Measurements from ENCODE around the gene PRB3.

Gene PRB3

GRCh38 chr12:11269607-11270006, at the start of gene PRB3:
Gene PRB3, minus strand, starts transcription at chr12:11269707. Its CDS starts 38 bp downstream, at chr12:11269669.
- H3K4me1 ChIP-seq (ENCODE audit: insufficient read depth, low read length), result no peaks in the 10 kb centered on the region
- H3K79me2 ChIP-seq (ENCODE audit: insufficient read depth, low read length), result no peaks in the 10 kb centered on the region
- TF ChIP-seq CTCF (IDR thresholded peaks at IDR 0.05; ENCODE audit: borderline replicate concordance, extremely low read depth, low read length, poor library complexity, severe bottlenecking) (no peak), EZH2 (IDR thresholded peaks at IDR 0.05; ENCODE audit: borderline replicate concordance, low read depth, low read length, severe bottlenecking) (no peak)
- no peaks in the 10 kb centered on the region for H3K27me3 ChIP-seq (ENCODE audit: insufficient read depth, low read length, poor library complexity)
- H3K4me3 ChIP-seq (ENCODE audit: low read depth in 1 of 2, low read length in 2 of 2), result no peak within 1 kb of the TSS
- H3K27ac ChIP-seq (ENCODE audit: low read length), result no peak within 1 kb of the TSS
- no peaks in the 10 kb centered on the region for H3K36me3 ChIP-seq (ENCODE audit: insufficient read depth, low read length)
- DNase-seq, result no peak
- H3K9me3 ChIP-seq (ENCODE audit: insufficient read depth, low read length, severe bottlenecking), result no peaks in the 10 kb centered on the region
- H4K20me1 ChIP-seq (ENCODE audit: insufficient read depth, low read length), result no peaks in the 10 kb centered on the region
- ATAC-seq (ENCODE audit: insufficient read depth, low read depth), result no peak
- no peak within 1 kb of the TSS for H3K4me2 ChIP-seq (ENCODE audit: insufficient read depth, low read length)
- no peak within 1 kb of the TSS for H2AFZ ChIP-seq (ENCODE audit: low read depth, low read length)
- H3K9ac ChIP-seq (ENCODE audit: low read depth, low read length), result no peak within 1 kb of the TSS

GRCh38 chr12:11310336-11310735, 40.8 kb upstream of the PRB3 start, which contains the start of gene PRB4:
Gene PRB4, minus strand, starts transcription at chr12:11310436. Its CDS starts 38 bp downstream, at chr12:11310398.
- TF ChIP-seq EZH2 (IDR thresholded peaks at IDR 0.05; ENCODE audit: borderline replicate concordance, low read depth, low read length, severe bottlenecking) (no peak), CTCF (IDR thresholded peaks at IDR 0.05; ENCODE audit: borderline replicate concordance, extremely low read depth, low read length, poor library complexity, severe bottlenecking) (no peak)
- no peak within 1 kb of the TSS for H3K4me2 ChIP-seq (ENCODE audit: insufficient read depth, low read length)
- H3K4me1 ChIP-seq (ENCODE audit: insufficient read depth, low read length), result no peaks in the 10 kb centered on the region
- no peaks in the 10 kb centered on the region for H3K79me2 ChIP-seq (ENCODE audit: insufficient read depth, low read length)
- ATAC-seq (ENCODE audit: insufficient read depth, low read depth) (no peak), DNase-seq (no peak)
- no peaks in the 10 kb centered on the region for H3K9me3 ChIP-seq (ENCODE audit: insufficient read depth, low read length, severe bottlenecking)
- H3K27ac ChIP-seq (ENCODE audit: low read length), result no peak within 1 kb of the TSS
- H2AFZ ChIP-seq (ENCODE audit: low read depth, low read length), result no peak within 1 kb of the TSS
- no peaks in the 10 kb centered on the region for H3K27me3 ChIP-seq (ENCODE audit: insufficient read depth, low read length, poor library complexity)
- no peaks in the 10 kb centered on the region for H4K20me1 ChIP-seq (ENCODE audit: insufficient read depth, low read length)
- no peak within 1 kb of the TSS for H3K9ac ChIP-seq (ENCODE audit: low read depth, low read length)
- H3K36me3 ChIP-seq (ENCODE audit: insufficient read depth, low read length), result no peaks in the 10 kb centered on the region
- H3K4me3 ChIP-seq (ENCODE audit: low read depth in 1 of 2, low read length in 2 of 2), result no peak within 1 kb of the TSS

GRCh38 chr12:11307143-11307542, 37.6 kb upstream of the PRB3 start:
- DNase-seq (no peak), ATAC-seq (ENCODE audit: insufficient read depth, low read depth) (no peak)
- Histone ChIP-seq H4K20me1 (ENCODE audit: insufficient read depth, low read length) (no peaks in the 10 kb centered on the region), H3K9ac (ENCODE audit: low read depth, low read length) (no peak overlapping the region), H3K9me3 (ENCODE audit: insufficient read depth, low read length, severe bottlenecking) (no peaks in the 10 kb centered on the region), H2AFZ (ENCODE audit: low read depth, low read length) (no peak overlapping the region), H3K4me1 (ENCODE audit: insufficient read depth, low read length) (no peaks in the 10 kb centered on the region), H3K4me2 (ENCODE audit: insufficient read depth, low read length) (no peak overlapping the region), H3K79me2 (ENCODE audit: insufficient read depth, low read length) (no peaks in the 10 kb centered on the region), H3K4me3 (ENCODE audit: low read depth in 1 of 2, low read length in 2 of 2) (no peak overlapping the region), H3K27ac (ENCODE audit: low read length) (no peak overlapping the region), H3K36me3 (ENCODE audit: insufficient read depth, low read length) (no peaks in the 10 kb centered on the region), H3K27me3 (ENCODE audit: insufficient read depth, low read length, poor library complexity) (no peaks in the 10 kb centered on the region)
- no peak for TF ChIP-seq CTCF (IDR thresholded peaks at IDR 0.05; ENCODE audit: borderline replicate concordance, extremely low read depth, low read length, poor library complexity, severe bottlenecking)
- no peak for TF ChIP-seq EZH2 (IDR thresholded peaks at IDR 0.05; ENCODE audit: borderline replicate concordance, low read depth, low read length, severe bottlenecking)

GRCh38 chr12:11273449-11273848, 3.9 kb upstream of the PRB3 start:
- no peak overlapping the region for H2AFZ ChIP-seq (ENCODE audit: low read depth, low read length)
- ATAC-seq (ENCODE audit: insufficient read depth, low read depth), result no peak

More at GRCh38 chr12:11273449-11273848, 3.9 kb upstream of the PRB3 start:
- DNase-seq, result no peak
- no peak overlapping the region for H3K9ac ChIP-seq (ENCODE audit: low read depth, low read length)
- no peaks in the 10 kb centered on the region for H3K4me1 ChIP-seq (ENCODE audit: insufficient read depth, low read length)
- no peaks in the 10 kb centered on the region for H3K9me3 ChIP-seq (ENCODE audit: insufficient read depth, low read length, severe bottlenecking)
- TF ChIP-seq EZH2 (IDR thresholded peaks at IDR 0.05; ENCODE audit: borderline replicate concordance, low read depth, low read length, severe bottlenecking) (no peak), CTCF (IDR thresholded peaks at IDR 0.05; ENCODE audit: borderline replicate concordance, extremely low read depth, low read length, poor library complexity, severe bottlenecking) (no peak)
- H3K79me2 ChIP-seq (ENCODE audit: insufficient read depth, low read length), result no peaks in the 10 kb centered on the region
- H3K4me3 ChIP-seq (ENCODE audit: low read depth in 1 of 2, low read length in 2 of 2), result no peak overlapping the region
- H3K4me2 ChIP-seq (ENCODE audit: insufficient read depth, low read length), result no peak overlapping the region
- no peaks in the 10 kb centered on the region for H3K27me3 ChIP-seq (ENCODE audit: insufficient read depth, low read length, poor library complexity)
- H4K20me1 ChIP-seq (ENCODE audit: insufficient read depth, low read length), result no peaks in the 10 kb centered on the region
- H3K27ac ChIP-seq (ENCODE audit: low read length), result no peak overlapping the region
- no peaks in the 10 kb centered on the region for H3K36me3 ChIP-seq (ENCODE audit: insufficient read depth, low read length)

All from DND-41 (cell line).